ENCODE data around the gene RAG2.

Gene RAG2

DNA sequence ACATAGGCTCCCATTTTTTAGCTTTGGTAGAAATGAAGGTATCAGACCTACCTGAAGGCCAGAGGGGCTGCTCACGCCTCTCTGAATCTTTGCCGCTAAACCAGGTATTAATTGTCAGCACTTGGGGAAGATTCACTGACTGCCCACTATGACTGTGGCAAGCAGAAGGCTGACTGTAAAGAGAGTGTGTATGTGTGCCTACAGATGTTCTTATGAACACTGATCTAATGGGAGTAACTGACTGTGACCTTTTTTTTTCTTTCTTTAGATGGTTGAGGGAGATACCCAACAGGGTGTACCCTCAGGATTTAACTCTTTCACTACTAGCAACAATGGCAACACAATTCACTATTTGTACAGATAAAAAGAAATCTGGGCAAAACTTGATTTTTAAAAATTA, at the start of gene RAG2:
TSS of gene RAG2 (minus strand) at position 186 of the 400 bp plus-strand sequence. CDS start 4,068 bp downstream, outside the sequence.
- no peak for DNase-seq (ENCODE audit: low read depth)

DNA sequence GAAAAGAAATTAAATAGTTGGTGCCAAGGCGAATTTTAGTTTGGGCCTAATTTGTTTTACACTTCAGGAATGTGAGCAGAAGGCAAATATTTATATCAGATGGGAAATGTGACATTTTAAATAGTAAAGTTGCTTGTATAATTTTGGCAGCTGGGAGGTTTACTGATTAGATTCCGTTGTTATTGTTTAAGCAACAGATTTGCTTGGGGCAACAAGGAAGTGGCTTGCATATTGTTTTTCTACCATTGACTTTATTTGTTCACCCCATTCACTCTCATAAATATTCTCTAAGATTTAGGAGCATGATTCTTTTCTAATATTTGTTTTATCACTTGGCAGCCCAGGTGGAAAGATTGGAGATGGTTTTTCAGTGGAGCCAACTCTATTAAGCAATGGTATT, 40.5 kb upstream of the RAG2 start:
- DNase-seq (ENCODE audit: low read depth), result no peak

GRCh38 chr11:36635066-36635862, 37.2 kb upstream of the RAG2 start:
- no peak for DNase-seq (ENCODE audit: low read depth)

GRCh38 chr11:36631774-36632173, 33.7 kb upstream of the RAG2 start:
- DNase-seq (ENCODE audit: low read depth), result no peak

DNA sequence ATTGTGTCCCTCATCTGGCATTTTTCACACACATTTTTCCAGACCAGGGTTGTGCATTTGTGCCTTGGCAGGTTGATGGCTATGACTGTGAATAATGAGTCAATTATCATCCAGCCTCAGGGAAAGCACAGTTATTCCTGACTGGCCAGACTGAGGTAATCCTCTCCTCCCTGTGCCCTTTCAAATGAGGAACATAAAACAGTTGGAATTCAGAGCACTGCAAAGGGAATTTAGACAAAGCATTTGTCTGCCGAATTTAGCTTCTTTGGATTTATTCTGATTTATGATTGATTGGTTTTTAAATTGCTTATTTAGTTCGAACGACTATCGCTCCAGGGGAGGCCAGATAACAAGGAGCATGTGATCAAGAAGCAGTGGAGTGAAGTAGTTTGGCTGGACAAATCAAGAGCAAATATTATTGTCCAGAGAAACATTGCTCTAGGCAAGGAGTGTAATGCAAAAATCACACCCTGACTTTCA, 30.8 kb upstream of the RAG2 start:
- no peak for DNase-seq (ENCODE audit: low read depth)

- DNase-seq (ENCODE audit: low read depth), result no peak
Observed at GRCh38 chr11:36628141-36628540, 30.1 kb upstream of the RAG2 start.

DNA sequence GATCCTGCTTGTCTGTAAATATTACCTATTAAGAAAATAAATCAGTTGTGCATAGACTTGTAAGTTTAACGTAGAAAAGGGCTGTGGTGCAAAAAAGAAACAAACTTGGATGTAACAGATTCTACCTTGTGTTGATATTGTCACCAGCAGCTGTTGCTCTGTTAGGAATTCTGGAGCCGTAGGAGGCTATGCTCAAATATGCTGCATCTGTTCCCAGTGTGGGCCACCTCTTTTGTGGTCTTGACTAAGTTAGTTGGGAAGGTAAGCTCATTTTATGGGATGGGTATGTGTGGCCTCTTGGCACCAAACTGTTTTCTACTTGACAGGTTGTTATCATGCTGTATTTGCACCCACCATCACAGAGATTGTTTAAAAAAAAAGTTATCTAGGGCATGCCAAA, 29.4 kb upstream of the RAG2 start:
- no peak for DNase-seq (ENCODE audit: low read depth)

DNA sequence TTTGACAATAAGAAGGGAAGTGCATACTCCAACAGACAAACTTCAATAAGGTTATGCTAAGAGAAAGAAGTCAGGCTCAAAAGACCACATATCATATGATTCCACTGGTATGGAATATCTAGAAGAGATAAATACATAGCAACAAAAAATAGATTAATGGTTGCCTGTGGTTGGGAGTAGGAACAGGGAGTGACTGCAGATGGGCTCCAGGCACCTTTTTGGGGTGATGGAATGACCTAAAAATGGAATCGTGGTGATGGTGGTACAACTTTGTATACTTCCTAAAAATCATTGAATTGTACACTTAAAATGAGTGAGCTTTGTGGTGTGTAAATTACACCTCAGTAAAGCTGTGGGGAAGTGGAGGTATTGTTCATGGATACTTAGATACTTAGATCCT, 29.0 kb upstream of the RAG2 start:
- DNase-seq (ENCODE audit: low read depth), result no peak

- no peak for DNase-seq (ENCODE audit: low read depth)
Observed at GRCh38 chr11:36623494-36623893, 25.5 kb upstream of the RAG2 start.

GRCh38 chr11:36622431-36623136, 24.5 kb upstream of the RAG2 start:
- no peak for DNase-seq (ENCODE audit: low read depth)

DNA sequence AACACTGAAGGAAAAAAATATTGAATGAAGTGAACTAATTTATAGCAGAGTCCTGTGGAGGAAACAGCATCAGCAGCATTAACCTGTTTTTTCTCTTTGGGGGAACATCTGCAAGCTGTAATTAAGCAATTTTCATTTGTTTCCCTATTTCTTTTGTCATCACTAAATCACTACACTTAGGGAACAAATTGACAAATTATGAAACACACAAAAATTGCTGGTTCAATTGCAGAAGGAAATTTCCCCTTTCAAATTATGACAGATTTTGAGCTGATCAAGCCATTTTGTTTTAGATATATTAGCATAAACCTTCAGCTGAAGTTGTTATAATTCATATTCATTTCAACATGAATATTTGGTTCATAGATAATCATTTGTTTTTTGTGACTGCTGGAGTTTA, 22.2 kb upstream of the RAG2 start:
- no peak for DNase-seq (ENCODE audit: low read depth)

- DNase-seq (ENCODE audit: low read depth), result no peak
Observed at GRCh38 chr11:36619502-36619901, 21.5 kb upstream of the RAG2 start.

DNA sequence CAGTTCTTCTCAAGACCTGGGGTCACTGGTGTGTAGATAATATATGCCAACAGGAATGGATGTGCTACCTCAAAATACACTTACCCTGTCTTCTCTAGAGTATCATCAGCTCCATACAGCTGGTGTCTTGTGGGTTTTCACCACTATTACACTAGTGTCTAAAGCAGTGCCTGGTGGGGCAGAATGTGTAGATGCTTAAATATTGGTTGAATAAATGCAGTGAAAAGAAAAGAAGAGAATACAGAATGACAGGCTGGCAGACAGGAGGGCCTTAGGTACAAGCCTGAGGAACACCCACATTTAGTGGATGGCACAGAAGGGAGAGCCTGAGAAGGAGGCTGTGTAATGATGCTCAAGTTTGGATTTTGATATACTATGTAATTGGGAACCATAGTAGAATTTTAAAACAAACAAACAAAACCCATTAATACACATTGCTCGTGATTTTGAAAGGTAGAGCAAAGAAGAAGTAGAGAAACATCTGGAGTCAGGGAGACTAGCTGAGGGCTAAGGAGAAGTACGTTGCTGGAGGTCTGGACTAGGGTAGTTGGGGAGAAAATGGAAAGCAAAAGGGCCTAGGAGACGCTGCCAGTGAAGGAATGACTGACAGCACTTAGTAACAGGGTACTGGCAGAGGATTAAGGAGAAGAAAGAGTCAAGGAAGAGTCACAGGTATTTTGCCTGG, 20.5 kb upstream of the RAG2 start:
- DNase-seq (ENCODE audit: low read depth), result no peak

- DNase-seq (ENCODE audit: low read depth), result no peak
Observed at GRCh38 chr11:36617543-36618362, 19.7 kb upstream of the RAG2 start.

- DNase-seq (ENCODE audit: low read depth), result no peak
Observed at GRCh38 chr11:36615826-36616225, 17.8 kb upstream of the RAG2 start.

DNA sequence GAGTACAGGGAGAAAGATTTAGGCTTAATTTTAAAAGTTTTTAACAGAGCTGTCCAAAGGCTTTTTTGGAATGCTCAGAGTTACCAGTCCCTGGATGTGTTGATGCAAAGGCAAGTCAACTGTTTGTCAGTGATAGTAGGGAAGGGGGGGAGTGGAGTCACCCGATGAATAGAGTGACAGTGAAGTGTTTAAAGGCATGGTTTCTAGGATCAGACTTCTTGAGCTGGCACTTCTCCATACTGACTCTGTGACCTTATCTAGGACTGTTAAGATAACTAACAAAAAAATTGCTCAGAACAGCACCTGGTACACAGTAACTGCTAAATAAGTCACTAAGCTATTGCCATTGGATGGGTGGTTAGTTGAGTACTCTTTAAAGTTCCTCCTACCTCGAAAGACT, 11.3 kb upstream of the RAG2 start:
- DNase-seq (ENCODE audit: low read depth), result no peak

- DNase-seq (ENCODE audit: low read depth), result no peak
Observed at GRCh38 chr11:36608491-36609199, 10.6 kb upstream of the RAG2 start.

- no peak for DNase-seq (ENCODE audit: low read depth)
Observed at GRCh38 chr11:36605221-36606216, 7.5 kb upstream of the RAG2 start.

DNA sequence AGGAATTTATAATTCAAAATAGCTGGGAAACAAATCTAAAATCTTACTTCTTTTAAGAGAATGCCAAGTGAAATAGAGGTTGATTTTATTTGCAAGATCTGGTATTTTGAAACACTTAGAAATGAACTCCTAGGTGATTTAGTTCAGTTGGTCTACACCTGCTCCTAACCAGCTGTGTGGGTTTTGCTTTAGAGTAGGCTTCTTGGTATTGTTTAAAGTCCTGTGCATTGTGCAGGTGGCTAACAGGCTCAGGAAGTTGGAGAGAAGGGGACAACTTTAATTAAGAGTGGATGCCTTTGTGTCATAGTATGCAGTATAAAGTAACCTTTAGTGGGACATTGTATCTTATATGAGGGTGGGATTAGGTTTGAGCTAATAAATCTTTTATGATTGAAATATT, 4.1 kb upstream of the RAG2 start:
- DNase-seq (ENCODE audit: low read depth), result no peak

DNA sequence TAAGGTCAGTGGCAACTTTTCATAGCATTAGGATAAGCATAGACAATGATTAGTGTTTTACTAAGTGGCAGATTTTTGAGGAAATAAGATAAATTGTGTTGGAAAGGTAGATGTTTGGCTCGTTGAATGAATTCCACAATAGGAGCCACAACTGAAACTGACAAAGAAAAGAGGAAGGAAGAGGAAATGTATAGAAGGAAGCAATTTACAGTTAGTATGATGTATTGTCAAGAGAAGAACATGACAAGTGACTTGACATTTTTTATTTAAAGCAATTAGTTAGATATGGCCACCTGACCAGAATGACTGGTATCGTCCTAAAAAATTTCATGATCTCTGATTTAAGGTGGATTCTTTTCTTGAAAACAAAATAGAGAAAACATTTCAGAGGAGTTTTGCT, 3.1 kb upstream of the RAG2 start:
- no peak for DNase-seq (ENCODE audit: low read depth)
